Stimulated activated CD8-positive, alpha-beta memory T cell treated with anti-CD3 and anti-CD28 coated beads, Interleukin-7, amount 100 ng/mL, for 48 hours (primary cell): Measurements from ENCODE around the gene TGM5.
A peak's percentile ranks its signal among the peaks of the same experiment; 100 is the strongest.
"Not testable (repeated sequence)": the region's sequence is repeated elsewhere in the genome, so short reads cannot be mapped to it uniquely, and the experiment has no call there.

Experiments
- DNase-seq, 2 donors: peaks; one replicate each; pipeline ENCODE4 v3.0.0-alpha.2; 2020; ENCODE audit warnings: low read depth in 1 of 2; ENCODE audit errors: extremely low read depth in 1 of 2

TGM5 gene

DNA sequence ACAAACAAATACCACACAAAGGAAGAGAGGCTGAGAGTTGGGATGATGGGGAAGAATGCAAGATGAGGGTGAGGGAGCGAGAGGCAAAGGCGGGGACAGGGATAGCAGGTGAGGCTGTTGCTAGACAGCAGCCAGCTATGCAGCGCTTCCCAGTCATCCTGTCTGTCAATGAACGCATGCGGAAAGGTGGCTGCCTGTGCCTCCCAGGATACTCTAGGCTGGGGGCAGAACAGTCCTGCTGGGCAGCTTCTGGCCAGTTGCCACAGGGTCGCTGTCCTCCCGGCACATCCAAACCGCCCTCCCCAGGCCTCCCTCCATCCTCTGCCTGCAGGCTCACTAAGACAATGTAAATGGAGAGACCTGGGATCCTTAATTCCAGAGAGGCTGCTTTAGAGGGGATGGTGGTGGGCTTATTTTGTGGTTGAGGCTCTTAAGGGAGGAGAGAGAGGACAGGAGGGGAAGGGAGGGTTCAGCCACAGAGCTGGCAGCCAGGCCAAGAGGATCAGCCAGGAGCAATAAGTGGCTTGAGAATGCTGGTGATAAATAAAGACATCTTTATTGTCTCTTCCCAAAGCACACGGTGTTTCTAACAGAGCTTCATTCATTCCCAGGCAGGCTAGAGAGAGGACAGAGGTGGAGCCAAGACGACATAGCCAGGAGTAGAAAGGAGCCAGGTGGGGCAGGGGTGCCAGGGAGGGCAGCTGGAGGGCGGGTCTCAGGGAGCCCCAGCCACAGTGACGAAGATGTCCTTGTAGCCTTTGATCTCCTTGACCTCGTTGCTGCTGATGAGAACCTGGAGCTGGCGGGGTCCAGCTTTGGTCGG lies 9.2 kb upstream of the TGM5 start:
- DNase-seq: no peak

DNA sequence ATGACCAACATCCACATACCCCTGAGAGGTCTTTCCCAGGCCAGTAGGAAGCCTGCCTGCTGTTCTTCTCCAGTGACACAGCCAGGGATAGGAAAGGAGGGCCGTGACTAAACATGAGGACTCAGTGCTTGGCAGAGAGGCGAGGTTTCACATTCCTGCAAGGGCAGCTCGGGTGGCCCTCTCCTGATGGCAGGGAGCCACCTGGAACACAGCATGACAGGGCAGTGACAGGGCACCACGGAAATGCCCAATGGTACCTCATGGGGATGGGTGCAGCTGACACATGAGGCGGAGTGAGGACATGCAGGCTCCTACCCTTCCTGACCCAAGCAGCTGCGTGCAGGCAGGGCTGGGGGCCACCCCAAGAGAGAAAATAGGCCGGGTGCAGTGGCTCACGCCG lies 7.4 kb upstream of the TGM5 start:
- no peak for DNase-seq

DNA sequence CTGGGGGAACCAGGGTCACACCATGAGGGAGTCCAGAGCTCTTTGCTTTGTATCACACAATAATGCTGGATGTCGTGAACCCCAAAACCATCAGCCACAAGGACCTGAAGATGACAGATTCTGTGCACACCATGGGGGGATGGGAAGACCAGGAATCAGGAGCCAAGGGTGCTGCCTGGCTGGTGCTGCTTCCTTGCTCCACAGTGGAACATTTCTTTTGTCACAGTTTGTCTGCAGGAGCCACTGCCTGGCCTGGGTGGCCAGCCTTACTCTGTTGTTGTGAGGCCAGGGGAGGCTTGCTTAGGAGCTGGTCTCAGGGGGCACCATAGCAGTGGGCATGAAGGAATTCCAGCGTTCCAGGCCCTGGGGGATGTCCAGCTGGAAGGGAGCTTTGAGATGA lies 6.5 kb upstream of the TGM5 start:
- DNase-seq: no peak

GRCh38 chr15:43271908-43272307 lies 5.2 kb upstream of the TGM5 start:
- not testable (repeated sequence) for DNase-seq

GRCh38 chr15:43270676-43271306 lies 4.1 kb upstream of the TGM5 start:
- DNase-seq: no peak

DNA sequence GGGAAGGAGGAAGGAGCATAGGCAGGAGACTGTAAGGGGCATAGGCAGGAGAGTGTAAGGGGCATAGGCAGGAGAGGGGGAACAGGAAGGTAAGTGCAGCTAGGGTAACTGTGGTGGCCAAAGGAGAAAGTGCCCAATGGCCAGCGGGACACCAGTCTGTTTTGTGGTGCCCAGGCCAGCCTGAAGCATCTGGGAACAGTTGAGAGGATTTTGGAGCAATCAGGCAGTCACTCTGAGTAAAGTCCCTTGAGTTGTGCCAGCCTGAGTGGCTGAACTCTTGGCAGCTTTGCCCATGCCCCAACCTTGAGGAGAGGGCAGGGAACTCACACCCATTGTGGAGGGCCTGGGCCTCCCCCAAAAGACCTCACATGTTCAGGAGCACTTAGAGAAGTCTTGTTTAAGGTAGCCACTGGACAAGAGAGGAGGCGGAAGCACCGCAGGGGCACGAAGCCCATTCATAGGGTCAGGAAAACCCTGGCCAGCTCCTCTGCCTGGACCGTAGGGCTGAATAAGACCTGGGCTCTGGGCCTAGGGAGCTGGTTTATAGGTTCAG lies 3.5 kb upstream of the TGM5 start:
- DNase-seq: no peak

GRCh38 chr15:43268111-43269105 lies 1.7 kb upstream of the TGM5 start:
- no peak for DNase-seq

DNA sequence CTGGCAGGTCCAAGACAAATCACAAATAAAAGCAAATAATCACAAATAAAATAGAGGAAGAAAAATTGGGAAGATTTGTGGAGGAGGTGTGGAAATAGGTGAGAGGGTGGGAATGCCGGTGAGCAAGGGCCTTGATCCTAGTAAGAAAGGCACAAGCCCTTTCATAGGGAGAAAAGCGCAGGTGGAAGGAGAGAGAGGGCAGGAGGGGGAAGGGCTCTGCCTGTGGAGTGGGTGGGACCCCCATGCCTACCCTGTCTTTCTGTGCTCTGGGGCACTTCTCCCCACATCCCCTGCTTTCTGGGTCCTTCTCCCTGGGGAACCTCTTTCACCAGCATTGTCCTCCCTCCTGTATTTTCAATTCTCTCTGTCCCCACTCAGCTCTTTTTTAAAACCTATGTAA lies 711 bp upstream of the TGM5 start:
- no peak for DNase-seq

GRCh38 chr15:43266386-43266785 lies 342 bp downstream of the TGM5 start:
- DNase-seq: no peak

DNA sequence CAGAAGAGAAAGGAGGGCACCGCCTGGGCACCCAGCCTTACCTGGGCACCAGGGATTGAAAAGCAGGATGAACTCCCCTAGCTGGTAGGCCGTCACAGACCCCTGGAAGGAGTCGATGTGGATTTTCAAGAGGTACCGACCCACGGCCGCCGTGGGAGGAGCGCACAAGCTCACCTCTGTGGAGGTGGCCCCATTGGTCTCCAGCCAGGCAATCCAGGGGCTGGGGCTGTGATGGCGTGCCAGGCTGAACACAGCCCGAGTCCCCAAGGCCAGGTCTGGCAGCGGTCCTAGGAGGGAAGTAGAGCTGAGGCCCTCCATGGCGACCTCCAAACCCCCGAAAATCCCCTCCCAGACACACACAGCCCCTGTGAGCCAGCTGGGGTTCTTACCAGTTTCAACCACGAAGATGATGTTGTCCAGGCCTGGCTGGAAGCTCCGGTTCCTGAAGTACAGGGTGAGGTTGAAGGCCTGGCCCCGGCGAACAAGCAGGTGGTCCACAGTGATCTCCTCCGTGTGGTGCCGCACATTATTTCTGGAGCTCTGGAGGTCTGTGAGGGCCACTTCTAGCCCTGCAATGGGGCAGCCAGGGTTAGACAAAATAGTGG lies 6.6 kb downstream of the TGM5 start:
- DNase-seq: no peak

GRCh38 chr15:43258781-43259180 lies 7.9 kb downstream of the TGM5 start:
- DNase-seq: no peak

- no peak for DNase-seq
Measured at GRCh38 chr15:43256341-43256740, 10.4 kb downstream of the TGM5 start.

DNA sequence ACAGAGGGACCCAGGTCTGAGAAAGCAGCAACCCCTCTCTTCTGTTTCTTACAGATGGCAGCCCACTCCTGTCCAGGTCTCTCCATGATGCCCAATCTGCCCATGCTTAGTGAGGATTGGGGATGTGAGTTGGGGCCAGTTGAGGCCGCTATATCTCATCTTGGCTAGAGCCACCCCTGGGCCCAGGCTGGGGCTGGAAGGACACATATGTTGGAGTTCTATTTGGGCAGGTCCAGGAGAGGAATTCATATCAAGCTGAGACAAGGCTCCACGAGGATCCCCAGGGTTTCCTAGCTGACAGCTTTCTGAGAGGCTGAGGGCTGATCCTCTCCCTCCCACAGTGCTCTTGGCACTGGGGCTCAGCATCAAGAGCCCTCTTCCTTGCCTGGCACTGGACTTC lies 11.4 kb downstream of the TGM5 start:
- no peak for DNase-seq

GRCh38 chr15:43253431-43254403 lies 13.0 kb downstream of the TGM5 start:
- peak in 1 of 2 donors; percentile 23 for DNase-seq

GRCh38 chr15:43251871-43252250 lies 14.9 kb downstream of the TGM5 start:
- peak in 1 of 2 donors; percentile 39 for DNase-seq

DNA sequence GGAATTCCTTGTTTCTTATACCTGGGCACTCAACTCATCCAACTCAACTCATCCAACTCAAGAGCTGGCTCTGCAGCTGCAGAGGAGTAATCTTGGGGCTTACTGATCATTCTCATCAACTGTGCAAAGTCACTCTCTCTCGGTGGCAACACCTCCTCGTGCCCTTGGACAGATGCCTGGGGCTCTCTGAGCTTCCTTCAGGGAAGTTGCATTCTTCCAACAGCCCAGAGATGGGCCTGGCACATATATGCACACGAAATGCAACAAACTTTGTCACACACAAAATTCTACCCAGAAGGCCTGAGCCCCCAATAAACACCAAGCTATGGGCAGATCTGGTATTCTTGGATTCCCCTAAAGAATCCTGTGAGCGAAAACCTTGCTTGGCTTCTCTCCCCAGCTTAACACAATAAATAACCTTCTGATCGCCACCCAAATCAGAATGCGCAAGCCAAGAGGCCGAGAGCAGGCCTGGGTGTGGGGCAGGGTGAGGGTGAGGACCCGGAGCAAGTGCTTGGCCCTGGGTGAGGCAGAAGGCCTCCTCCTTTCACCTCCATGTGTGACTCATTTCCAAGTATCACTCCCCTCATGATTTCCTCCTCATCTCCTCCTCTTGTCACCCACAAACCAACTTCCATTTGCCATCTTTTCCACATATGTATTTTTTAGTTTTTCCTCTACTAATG lies 15.4 kb downstream of the TGM5 start:
- no peak for DNase-seq

- no peak for DNase-seq
Measured at GRCh38 chr15:43250785-43251184, 15.9 kb downstream of the TGM5 start.

GRCh38 chr15:43249699-43250203 lies 17.0 kb downstream of the TGM5 start:
- DNase-seq: no peak

DNA sequence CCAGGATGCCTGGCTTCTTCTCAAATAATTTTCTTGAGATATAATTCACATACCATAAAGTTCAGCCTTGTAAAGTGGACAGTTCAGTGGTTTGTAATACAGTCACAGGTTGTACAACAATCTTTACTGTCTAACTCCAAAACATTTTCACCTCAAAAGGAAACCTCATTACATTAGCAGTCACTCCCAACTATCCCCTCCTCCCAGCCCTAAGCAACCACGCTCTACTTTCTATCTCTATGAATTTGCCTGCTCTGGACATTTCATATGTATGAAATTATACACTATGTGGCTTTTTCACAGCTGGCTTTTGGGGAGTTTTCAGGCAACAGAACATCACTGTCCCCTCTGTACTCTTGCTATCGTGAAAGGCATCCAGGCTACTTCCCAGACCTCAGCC lies 17.5 kb downstream of the TGM5 start:
- DNase-seq: no peak
